GM23248 (cell line): Measurements from ENCODE around the gene FYB1. TPM values are rescaled to one million over a fixed set of nuclear protein-coding genes. Genes with fewer than 3 reads are reported as not detected.

Experiments
- DNase-seq: peaks from one replicate; pipeline ENCODE4 v3.0.0-alpha.2; 2015
- H2AFZ ChIP-seq: fragments of 200-600 bp; sonication (generic); 2 replicates; pipeline ENCODE4 v1.6.1; 2016; ENCODE audit warnings: antibody characterized with exemption
- H3F3A ChIP-seq: fragments of 200-600 bp; sonication (generic); 2 replicates; pipeline ENCODE4 v1.6.1; 2016; ENCODE audit warnings: mild to moderate bottlenecking, antibody characterized with exemption, mixed run types; ENCODE audit not compliant: insufficient read depth
- H3K27ac ChIP-seq: fragments of 200-600 bp; sonication (generic); 2 replicates; pipeline ENCODE4 v1.5.1; 2016; ENCODE audit warnings: mild to moderate bottlenecking
- H3K27me3 ChIP-seq: fragments of 200-600 bp; sonication (generic); replicated peaks from 2 replicates; pipeline ENCODE4 v1.6.1; 2016; ENCODE audit warnings: mild to moderate bottlenecking; ENCODE audit not compliant: insufficient read depth
- H3K36me3 ChIP-seq: fragments of 200-600 bp; sonication (generic); 2 replicates; pipeline ENCODE4 v1.6.1; 2016; ENCODE audit warnings: low read depth, mild to moderate bottlenecking
- H3K4me1 ChIP-seq: fragments of 200-600 bp; sonication (generic); 2 replicates; pipeline ENCODE4 v1.6.1; 2016; ENCODE audit warnings: mild to moderate bottlenecking; ENCODE audit not compliant: insufficient read depth
- H3K4me2 ChIP-seq: fragments of 200-600 bp; sonication (generic); one replicate; pipeline ENCODE4 v1.6.1; 2016; ENCODE audit warnings: mild to moderate bottlenecking; ENCODE audit not compliant: unreplicated experiment
- H3K4me3 ChIP-seq: fragments of 200-600 bp; sonication (generic); 2 replicates; pipeline ENCODE4 v1.5.1; 2016; ENCODE audit warnings: mild to moderate bottlenecking
- H3K79me2 ChIP-seq: fragments of 200-600 bp; sonication (generic); 2 replicates; pipeline ENCODE4 v1.6.1; 2016; ENCODE audit warnings: mild to moderate bottlenecking; ENCODE audit not compliant: insufficient read depth
- H3K9ac ChIP-seq: fragments of 200-600 bp; sonication (generic); 2 replicates; pipeline ENCODE4 v1.6.1; 2016; ENCODE audit warnings: mild to moderate bottlenecking
- H3K9me2 ChIP-seq: fragments of 200-600 bp; sonication (generic); 2 replicates; pipeline ENCODE4 v1.6.1; 2016; ENCODE audit warnings: mixed run types, mild to moderate bottlenecking, moderate library complexity; ENCODE audit not compliant: insufficient read depth
- H3K9me3 ChIP-seq: fragments of 200-600 bp; sonication (generic); one replicate; pipeline ENCODE4 v1.6.1; 2017; ENCODE audit warnings: low read depth
- H4K20me1 ChIP-seq: fragments of 200-600 bp; sonication (generic); 2 replicates; pipeline ENCODE4 v1.6.0; 2016; ENCODE audit not compliant: insufficient read depth
- EZH2 ChIP-seq: fragments of 200-600 bp; sonication (generic); IDR thresholded peaks from 2 replicates; pipeline ENCODE4 v1.6.1; 2018; ENCODE audit warnings: antibody characterized with exemption, mild to moderate bottlenecking; ENCODE audit not compliant: insufficient read depth, poor library complexity, severe bottlenecking
- EZH2phosphoT487 ChIP-seq: fragments of 200-600 bp; sonication (generic); IDR thresholded peaks from 2 replicates; pipeline ENCODE4 v1.6.1; 2018; ENCODE audit warnings: antibody characterized with exemption, moderate library complexity, mild to moderate bottlenecking, low read depth; ENCODE audit not compliant: insufficient read depth
- WGBS, 2 experiments: methylation state at CpG; one replicate each; pipeline ENCODE4 v1.1.6; 2015 to 2017; ENCODE audit warnings: low lambda C conversion rate in 2 of 2, low coverage in 1 of 2; ENCODE audit errors: missing lambda C conversion rate in 2 of 2; 5-methylcytosine and 5-hydroxymethylcytosine counted together
- in situ Hi-C: fragments of 300-500 bp; cut with MboI; formaldehyde crosslinking; loops from 2 replicates; pipeline ENCODE4 v1.15.0; 2020
- polyA plus RNA-seq: library from polyadenylated mRNA; unstranded; fragments of >200 nt; fragmentation: Nextera tagmentation; extraction: Ambion mirVana; gene quantifications from 2 replicates; pipeline ENCODE4 v1.2.1, GENCODE V29; 2016
- total RNA-seq: library from RNA; depleted of rRNA; stranded (reverse); fragments of >200 nt; shearing (Covaris generic); gene quantifications from 2 replicates; pipeline ENCODE4 v1.2.3, GENCODE V29; 2014

The FYB1 gene
- total and polyA plus RNA-seq, 2 experiments from 2014 or later, result 0.11 TPM; not detected in 1

DNA sequence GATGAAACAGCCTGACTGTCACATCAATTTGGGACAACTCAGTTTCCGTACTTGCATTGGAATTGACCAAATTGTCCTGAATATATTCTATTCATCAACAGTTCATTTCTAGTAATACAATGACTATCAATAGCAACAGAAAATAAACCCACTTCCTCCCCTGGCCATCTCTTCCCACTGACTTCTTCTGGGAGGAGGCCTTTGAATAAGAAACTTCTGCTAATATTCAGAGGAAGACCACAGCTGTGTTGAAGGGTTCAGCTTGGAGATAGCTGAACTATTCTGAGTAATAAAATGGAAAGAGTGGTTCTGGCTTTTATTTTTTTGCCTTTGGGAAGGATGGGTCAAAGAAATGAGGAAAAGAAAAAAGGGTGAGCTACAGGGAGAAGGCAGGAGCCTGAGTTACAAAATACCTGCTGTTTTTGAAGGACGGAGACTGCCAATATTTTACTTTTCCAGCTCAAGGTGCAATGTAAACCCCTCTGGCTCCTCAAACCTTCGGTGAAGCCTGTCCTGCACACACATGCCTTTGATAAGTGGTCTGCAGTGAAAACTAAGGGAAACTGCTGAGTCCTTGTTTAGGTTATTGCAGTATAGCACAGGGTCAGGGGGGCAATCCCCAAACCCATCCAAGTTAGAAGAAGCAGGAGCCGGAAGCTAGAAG lies 29.9 kb downstream of the FYB1 start:
- in situ Hi-C loops, result no loop called here
- Histone ChIP-seq H3K4me2 (no peak overlapping the region), H3K4me3 (no peak overlapping the region), H3F3A (no peaks in the 10 kb centered on the region), H3K27me3 (no peaks in the 10 kb centered on the region), H3K36me3 (no peaks in the 10 kb centered on the region), H3K9me2 (peaks cover 3% of the 10 kb centered on the region; the same call in 1 of the 2 replicates), H3K4me1 (peaks cover 3% of the 10 kb centered on the region), H3K9me3 (no peaks in the 10 kb centered on the region), H2AFZ (0 out of 2 replicates have a peak overlapping the region, but pooled peaks have one; percentile 15), H3K27ac (no peak overlapping the region), H3K9ac (no peak overlapping the region), H4K20me1 (no peaks in the 10 kb centered on the region), H3K79me2 (no peaks in the 10 kb centered on the region)
- WGBS, 2 experiments, result 64 to 80% methylated on average over 4 of the region's 4 CpGs
- TF ChIP-seq EZH2, result no peak
- no peak for TF ChIP-seq EZH2phosphoT487
- no peak for DNase-seq

DNA sequence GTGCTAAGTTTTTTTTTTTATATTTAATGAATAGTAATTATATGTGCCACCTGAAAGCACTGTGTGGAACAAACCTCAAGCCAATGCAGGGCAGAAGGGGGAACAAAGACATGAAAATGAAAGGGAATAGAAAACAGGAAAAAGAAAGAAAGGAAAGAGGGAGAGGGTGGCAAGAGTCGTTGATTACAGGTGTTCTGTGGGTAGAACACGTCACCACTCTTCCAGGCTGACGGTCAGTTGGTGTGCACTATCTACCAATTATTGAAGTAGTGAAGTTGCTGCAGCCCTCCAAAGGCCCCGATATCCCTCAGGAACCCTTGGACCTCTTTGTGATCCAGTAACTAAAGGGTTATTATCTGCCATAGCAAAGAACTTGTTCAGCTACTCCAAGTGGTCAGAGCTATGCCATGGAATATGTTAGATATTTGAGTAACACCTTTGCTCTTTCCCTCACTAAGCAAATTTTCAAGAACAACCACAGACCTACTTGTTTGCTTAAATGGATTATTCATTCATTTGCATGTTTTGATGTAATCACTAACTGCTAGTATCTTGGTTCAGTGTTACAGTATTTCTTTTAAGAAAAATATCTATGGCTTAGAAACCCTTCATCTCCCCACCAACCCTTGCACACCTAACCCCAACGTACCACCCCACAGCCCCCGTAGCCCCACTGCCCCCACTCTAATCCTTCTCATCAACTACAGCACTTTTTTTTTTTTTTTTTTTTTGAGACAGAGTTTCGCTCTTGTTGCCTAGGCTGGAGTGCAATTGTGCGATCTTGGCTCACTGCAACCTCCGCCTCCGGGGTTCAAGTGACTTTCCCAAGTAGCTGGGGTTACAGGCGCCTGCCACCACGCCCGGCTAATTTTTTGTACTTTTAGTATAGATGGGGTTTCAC lies 31.3 kb downstream of the FYB1 start:
- no peak overlapping the region for H3K9ac ChIP-seq
- TF ChIP-seq EZH2, result no peak
- no peak for TF ChIP-seq EZH2phosphoT487
- no peaks in the 10 kb centered on the region for H3K27me3 ChIP-seq
- peaks cover 3% of the 10 kb centered on the region; the same call in 1 of the 2 replicates for H3K9me2 ChIP-seq
- H3K27ac ChIP-seq, result no peak overlapping the region
- DNase-seq, result no peak
- no peaks in the 10 kb centered on the region for H3K79me2 ChIP-seq
- no peak overlapping the region for H2AFZ ChIP-seq
- no peaks in the 10 kb centered on the region for H3K36me3 ChIP-seq
- H3K4me1 ChIP-seq, result no peaks in the 10 kb centered on the region
- H3F3A ChIP-seq, result no peaks in the 10 kb centered on the region
- WGBS, 2 experiments, result 89 to 90% methylated on average over 11 to 13 of the region's 13 CpGs
- in situ Hi-C loops, result no loop called here
- H3K9me3 ChIP-seq, result no peaks in the 10 kb centered on the region
- H3K4me3 ChIP-seq, result no peak overlapping the region
- no peaks in the 10 kb centered on the region for H4K20me1 ChIP-seq
- no peak overlapping the region for H3K4me2 ChIP-seq

DNA sequence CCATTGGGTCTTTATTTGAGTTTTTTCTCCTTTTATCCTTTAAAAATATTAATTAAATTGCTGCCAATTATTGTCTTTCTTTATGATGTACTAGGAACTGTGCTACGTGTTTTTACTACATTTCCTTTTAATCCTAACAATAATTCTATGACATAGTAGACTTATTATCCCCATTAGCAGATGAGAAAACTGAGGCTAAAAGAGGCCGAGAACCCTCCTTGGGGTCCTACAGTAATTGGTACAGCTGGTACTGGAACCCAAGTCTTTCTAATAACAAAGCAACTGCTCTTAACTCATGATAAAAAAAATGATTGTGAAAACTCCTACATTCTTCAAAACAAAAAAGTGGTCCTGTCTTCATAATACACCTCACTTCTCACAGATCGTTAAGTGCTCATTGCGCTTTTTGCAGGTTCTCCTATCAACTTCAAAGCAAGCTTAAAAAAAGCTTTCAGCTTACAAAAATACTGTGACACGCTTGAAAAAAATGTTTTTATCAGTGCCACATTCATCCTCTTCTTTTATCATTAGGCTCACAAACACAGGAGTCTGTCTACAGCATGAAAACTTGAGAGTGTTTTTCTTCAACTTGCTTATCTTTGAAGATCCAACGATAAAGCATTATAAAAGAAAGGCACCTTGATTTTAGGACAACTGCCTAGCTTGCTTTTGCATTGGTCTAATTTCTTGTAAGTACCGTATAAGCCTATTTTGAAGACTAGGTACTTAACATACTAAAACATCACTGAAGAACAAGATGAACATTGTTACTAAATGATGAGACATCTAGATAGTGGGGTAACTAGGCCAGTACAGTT lies 32.4 kb downstream of the FYB1 start:
- H4K20me1 ChIP-seq, result no peaks in the 10 kb centered on the region
- H3K9me2 ChIP-seq, result peaks cover 3% of the 10 kb centered on the region; the same call in 1 of the 2 replicates
- H3K27me3 ChIP-seq, result no peaks in the 10 kb centered on the region
- H3K27ac ChIP-seq, result no peak overlapping the region
- WGBS, 2 experiments, result 77 to 80% methylated on average over 7 of the region's 7 CpGs
- H3K36me3 ChIP-seq, result no peaks in the 10 kb centered on the region
- no peak overlapping the region for H3K4me2 ChIP-seq
- no peaks in the 10 kb centered on the region for H3F3A ChIP-seq
- no peak overlapping the region for H3K4me3 ChIP-seq
- no peaks in the 10 kb centered on the region for H3K4me1 ChIP-seq
- H3K9me3 ChIP-seq, result no peaks in the 10 kb centered on the region
- no peak overlapping the region for H2AFZ ChIP-seq
- in situ Hi-C loops, result no loop called here
- TF ChIP-seq EZH2 (no peak), EZH2phosphoT487 (no peak)
- H3K9ac ChIP-seq, result no peak overlapping the region
- no peaks in the 10 kb centered on the region for H3K79me2 ChIP-seq
- no peak for DNase-seq

DNA sequence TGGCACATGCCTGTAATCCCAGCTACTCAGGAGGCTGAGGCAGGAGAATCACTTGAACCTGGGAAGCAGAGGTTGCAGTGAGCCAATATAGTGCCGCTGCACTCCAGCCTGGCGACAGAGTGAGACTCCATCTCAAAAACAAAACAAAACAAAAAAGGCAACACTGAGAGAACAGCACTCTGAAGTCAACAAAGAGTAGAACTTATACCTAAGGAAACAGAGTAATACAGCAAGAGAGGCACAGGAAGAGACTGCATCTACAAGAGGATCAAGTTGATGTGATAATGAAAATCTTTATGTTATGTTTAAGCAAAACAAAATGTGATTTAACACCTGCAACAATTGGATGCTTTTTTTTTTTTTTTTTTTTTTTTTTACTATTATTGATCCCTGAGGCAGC lies 33.1 kb downstream of the FYB1 start:
- in situ Hi-C loops, result no loop called here
- peaks cover 3% of the 10 kb centered on the region; the same call in 1 of the 2 replicates for H3K9me2 ChIP-seq
- H3K27me3 ChIP-seq, result no peaks in the 10 kb centered on the region
- no peaks in the 10 kb centered on the region for H3F3A ChIP-seq
- no peaks in the 10 kb centered on the region for H3K4me1 ChIP-seq
- no peak overlapping the region for H3K9ac ChIP-seq
- no peak overlapping the region for H3K4me2 ChIP-seq
- H3K36me3 ChIP-seq, result no peaks in the 10 kb centered on the region
- no peaks in the 10 kb centered on the region for H3K79me2 ChIP-seq
- H4K20me1 ChIP-seq, result no peaks in the 10 kb centered on the region
- no peak for TF ChIP-seq EZH2phosphoT487
- no peak for TF ChIP-seq EZH2
- H3K27ac ChIP-seq, result no peak overlapping the region
- H2AFZ ChIP-seq, result no peak overlapping the region
- 93 to 100% methylated on average over 2 of the region's 2 CpGs for WGBS, 2 experiments
- no peaks in the 10 kb centered on the region for H3K9me3 ChIP-seq
- no peak overlapping the region for H3K4me3 ChIP-seq
- no peak for DNase-seq
